Keratinocyte (primary cell): ENCODE results near the gene TYSND1. TPM values are rescaled to one million over a fixed set of nuclear protein-coding genes. Genes with fewer than 3 reads are reported as not detected.

Experiments used
- DNase-seq: peaks from one replicate; pipeline ENCODE4 v3.0.0-alpha.2; 2011; ENCODE audit warnings: low read depth, missing footprints, low spot score
- FAIRE-seq: peaks from 2 replicates; lab custom pipeline; 2011; peaks lifted over from hg19 to GRCh38; lab: Jason Lieb, UNC
- H2AFZ ChIP-seq: 2 replicates; pipeline ENCODE4 v1.6.0; 2012; ENCODE audit warnings: low read length, control low read depth, inconsistent platforms; ENCODE audit not compliant: control insufficient read depth
- H3K27ac ChIP-seq: 2 replicates; pipeline ENCODE4 v1.5.1; 2011; ENCODE audit warnings: low read length; ENCODE audit not compliant: control insufficient read depth, insufficient read depth
- H3K27me3 ChIP-seq: 3 replicates; pipeline ENCODE4 v1.6.0; 2011; ENCODE audit warnings: low read length; ENCODE audit not compliant: control insufficient read depth, insufficient read depth; ENCODE audit errors: extremely low read depth
- H3K36me3 ChIP-seq, 2 experiments: 2 replicates in 1 of 2; 3 replicates in 1 of 2; pipeline ENCODE4 v1.5.1; 2011; ENCODE audit warnings: low read length in 2 of 2, mild to moderate bottlenecking in 1 of 2; ENCODE audit not compliant: control insufficient read depth in 2 of 2, insufficient read depth in 2 of 2; ENCODE audit errors: extremely low read depth in 1 of 2
- H3K4me1 ChIP-seq: 3 replicates; pipeline ENCODE4 v1.5.1; 2011; ENCODE audit warnings: low read length; ENCODE audit not compliant: control insufficient read depth, insufficient read depth; ENCODE audit errors: extremely low read depth
- H3K4me2 ChIP-seq: 3 replicates; pipeline ENCODE4 v1.6.0; 2011; ENCODE audit warnings: low read depth, low read length; ENCODE audit not compliant: control insufficient read depth, insufficient read depth; ENCODE audit errors: extremely low read depth
- H3K4me3 ChIP-seq, 3 experiments: fragments of 200-600 bp in 1 of 3; sonication (generic) in 1 of 3; 2 replicates in 2 of 3; 3 replicates in 1 of 3; pipeline ENCODE4 v1.5.1; 2011 to 2016; ENCODE audit warnings: low read length in 3 of 3, mild to moderate bottlenecking in 3 of 3, control low read depth in 2 of 3, inconsistent platforms in 1 of 3, low read depth in 1 of 3, mixed read lengths in 1 of 3, mixed run types in 1 of 3, moderate library complexity in 1 of 3; ENCODE audit not compliant: control insufficient read depth in 2 of 3, insufficient read depth in 2 of 3; ENCODE audit errors: extremely low read depth in 1 of 3
- H3K79me2 ChIP-seq: 2 replicates; pipeline ENCODE4 v1.6.0; 2012; ENCODE audit warnings: low read length; ENCODE audit not compliant: control insufficient read depth, insufficient read depth
- H3K9ac ChIP-seq: 3 replicates; pipeline ENCODE4 v1.6.0; 2011; ENCODE audit warnings: low read length; ENCODE audit not compliant: control insufficient read depth, insufficient read depth; ENCODE audit errors: extremely low read depth
- H3K9me1 ChIP-seq: 3 replicates; pipeline ENCODE4 v1.6.0; 2011; ENCODE audit warnings: low read length; ENCODE audit not compliant: control insufficient read depth, insufficient read depth; ENCODE audit errors: extremely low read depth
- H3K9me3 ChIP-seq: 2 replicates; pipeline ENCODE4 v1.5.1; 2012; ENCODE audit warnings: low read depth, low read length; ENCODE audit not compliant: control insufficient read depth
- H4K20me1 ChIP-seq: 3 replicates; pipeline ENCODE4 v1.6.0; 2011; ENCODE audit warnings: low read length; ENCODE audit not compliant: control insufficient read depth, insufficient read depth; ENCODE audit errors: extremely low read depth
- CTCF ChIP-seq, 3 experiments: IDR thresholded peaks in 1 of 3; conservative IDR thresholded peaks in 1 of 3; optimal IDR thresholded peaks in 1 of 3; 2 replicates in 2 of 3; 3 replicates in 1 of 3; pipeline versions ENCODE3 to v1.5.1; 2011; ENCODE audit warnings: low read length in 3 of 3, mild to moderate bottlenecking in 3 of 3, moderate library complexity in 2 of 3, control low read depth in 1 of 3, inconsistent platforms in 1 of 3; ENCODE audit not compliant: insufficient read depth in 2 of 3; ENCODE audit errors: extremely low read depth in 1 of 3
- EZH2 ChIP-seq: IDR thresholded peaks from one replicate; pipeline ENCODE4 v1.6.1; 2012; ENCODE audit warnings: inconsistent platforms, mild to moderate bottlenecking, low read length, moderate library complexity
- dilution Hi-C: fragments of 300-500 bp; cut with MboI; formaldehyde crosslinking; loops from one replicate; pipeline ENCODE4 v1.7.0; 2020; ENCODE audit warnings: low sequenced_read_pairs; ENCODE audit not compliant: extremely low pct_ligation_motif_present
- polyA plus RNA-seq, 5 experiments: library from polyadenylated mRNA; depleted of rRNA in 3 of 5; stranded (reverse) in 3 of 5; stranded (forward) in 1 of 5; unstranded in 1 of 5; fragments of >200 nt; gene quantifications; 1 replicate in 1 of 5; 2 replicates in 3 of 5; 3 replicates in 1 of 5; pipeline versions ENCODE4 v1.2.1 to v1.2.3, GENCODE V29; 2011 to 2012; ENCODE audit warnings: missing spikeins in 2 of 5, low read depth in 1 of 5, low replicate concordance in 1 of 5

Gene TYSND1
- polyA plus RNA-seq, 1 donor (not counting 4 experiments of a cell fraction or from before 2014, with no cell fraction given) = 9.9 TPM

- no peak overlapping the region for H3K9ac ChIP-seq
- DNase-seq = no peak
- no peak overlapping the region for H3K27ac ChIP-seq
- H3K4me3 ChIP-seq = no peak overlapping the region
- no peaks in the 10 kb centered on the region for H3K79me2 ChIP-seq
- no peak overlapping the region for H2AFZ ChIP-seq
- no peaks in the 10 kb centered on the region for H4K20me1 ChIP-seq
- no peaks in the 10 kb centered on the region for H3K9me3 ChIP-seq
- no peak for TF ChIP-seq EZH2
- no peak for TF ChIP-seq CTCF (optimal IDR thresholded peaks at IDR 0.05 in 1 of 3, IDR thresholded peaks at IDR 0.05 in 1 of 3, conservative IDR thresholded peaks at IDR 0.05 in 1 of 3; ENCODE audit: extremely low read depth in 1 of 3, insufficient read depth in 2 of 3, low read length in 3 of 3)
- H3K4me1 ChIP-seq = peaks cover 37% of the 10 kb centered on the region
- dilution Hi-C loops = no loop called here
- no peak overlapping the region for H3K4me2 ChIP-seq
- H3K27me3 ChIP-seq = no peaks in the 10 kb centered on the region
- H3K9me1 ChIP-seq = no peaks in the 10 kb centered on the region
- no peak for FAIRE-seq
- no peaks in the 10 kb centered on the region for H3K36me3 ChIP-seq
Observed at GRCh38 chr10:70135684-70136083, 10.8 kb downstream of the TYSND1 start.

GRCh38 chr10:70135046-70135445, 11.5 kb downstream of the TYSND1 start:
- Histone ChIP-seq H3K9me1 (no peaks in the 10 kb centered on the region), H3K27me3 (no peaks in the 10 kb centered on the region), H4K20me1 (no peaks in the 10 kb centered on the region), H3K4me3 (no peak overlapping the region), H3K79me2 (no peaks in the 10 kb centered on the region), H3K9me3 (no peaks in the 10 kb centered on the region), H3K27ac (no peak overlapping the region), H3K9ac (no peak overlapping the region), H3K4me2 (no peak overlapping the region), H3K36me3 (no peaks in the 10 kb centered on the region), H3K4me1 (peaks cover 37% of the 10 kb centered on the region), H2AFZ (no peak overlapping the region)
- DNase-seq (no peak), FAIRE-seq (no peak)
- dilution Hi-C loops = no loop called here
- TF ChIP-seq EZH2 = no peak
- no peak for TF ChIP-seq CTCF (optimal IDR thresholded peaks at IDR 0.05 in 1 of 3, IDR thresholded peaks at IDR 0.05 in 1 of 3, conservative IDR thresholded peaks at IDR 0.05 in 1 of 3; ENCODE audit: extremely low read depth in 1 of 3, insufficient read depth in 2 of 3, low read length in 3 of 3)
